HG03442 (cell line): ENCODE measurements around the gene DRGX.

Experiments
- ATAC-seq: cut with Tn5 transposase; IDR thresholded peaks from one replicate; pipeline ENCODE4 v1.9.1; 2021; ENCODE audit warnings: mild to moderate bottlenecking, moderate library complexity; ENCODE audit not compliant: unreplicated experiment

The DRGX gene

GRCh38 chr10:49408519-49409306 is 12.8 kb upstream of the DRGX start:
- ATAC-seq, result no peak

- ATAC-seq, result no peak
Observed at GRCh38 chr10:49407552-49408137, 11.8 kb upstream of the DRGX start.

GRCh38 chr10:49407151-49407550 is 11.3 kb upstream of the DRGX start:
- no peak for ATAC-seq

GRCh38 chr10:49404321-49404878 is 8.5 kb upstream of the DRGX start:
- ATAC-seq, result no peak

GRCh38 chr10:49403363-49403762 is 7.5 kb upstream of the DRGX start:
- no peak for ATAC-seq

GRCh38 chr10:49400365-49400764 is 4.5 kb upstream of the DRGX start:
- ATAC-seq, result no peak

DNA sequence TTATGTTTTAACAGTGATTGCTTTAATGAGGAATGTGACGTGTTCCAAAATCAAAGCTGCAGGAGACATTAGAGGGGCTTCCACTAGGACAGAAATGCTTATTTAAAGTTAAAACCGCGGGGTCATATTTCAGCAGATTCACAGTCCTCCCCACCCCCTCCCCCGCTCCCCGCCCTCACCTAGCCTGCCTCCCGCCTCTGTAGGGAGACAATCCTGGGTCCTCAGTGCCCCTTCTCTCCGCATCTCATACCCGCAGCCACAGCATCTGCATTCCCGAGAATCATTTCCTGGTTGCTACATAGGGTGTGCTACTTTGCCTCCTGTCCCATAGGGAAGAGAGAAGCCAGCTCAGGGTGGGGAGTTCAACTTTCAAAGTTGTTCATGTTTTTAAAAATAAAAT is 3.1 kb upstream of the DRGX start:
- ATAC-seq, result no peak

GRCh38 chr10:49398000-49398861 is 2.3 kb upstream of the DRGX start:
- no peak for ATAC-seq

GRCh38 chr10:49397036-49397999 is 1.4 kb upstream of the DRGX start:
- ATAC-seq, result no peak

- ATAC-seq, result no peak
Observed at GRCh38 chr10:49396666-49396999, 744 bp upstream of the DRGX start.

- ATAC-seq, result no peak
Observed at GRCh38 chr10:49394933-49395740, 752 bp downstream of the DRGX start.

GRCh38 chr10:49393757-49394156 is 2.1 kb downstream of the DRGX start:
- no peak for ATAC-seq

DNA sequence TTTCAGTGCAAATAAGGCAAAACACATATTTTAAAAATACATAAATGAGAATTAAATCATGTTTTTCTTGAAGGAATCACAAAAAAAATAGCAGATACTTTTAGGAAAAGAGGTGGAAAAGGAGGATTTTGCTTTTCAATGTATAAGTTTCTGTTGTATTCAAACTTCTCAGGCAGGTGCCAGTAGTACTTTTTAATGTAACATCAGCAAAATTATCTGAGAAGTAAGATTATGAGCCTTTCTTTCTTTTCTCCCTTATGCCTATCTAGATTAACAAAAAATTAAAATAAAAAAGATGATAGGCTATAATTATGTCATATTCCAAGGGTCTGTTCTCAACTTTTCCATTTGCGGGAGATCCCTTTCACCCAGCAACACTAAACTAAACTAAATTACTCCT is 2.6 kb downstream of the DRGX start:
- no peak for ATAC-seq

DNA sequence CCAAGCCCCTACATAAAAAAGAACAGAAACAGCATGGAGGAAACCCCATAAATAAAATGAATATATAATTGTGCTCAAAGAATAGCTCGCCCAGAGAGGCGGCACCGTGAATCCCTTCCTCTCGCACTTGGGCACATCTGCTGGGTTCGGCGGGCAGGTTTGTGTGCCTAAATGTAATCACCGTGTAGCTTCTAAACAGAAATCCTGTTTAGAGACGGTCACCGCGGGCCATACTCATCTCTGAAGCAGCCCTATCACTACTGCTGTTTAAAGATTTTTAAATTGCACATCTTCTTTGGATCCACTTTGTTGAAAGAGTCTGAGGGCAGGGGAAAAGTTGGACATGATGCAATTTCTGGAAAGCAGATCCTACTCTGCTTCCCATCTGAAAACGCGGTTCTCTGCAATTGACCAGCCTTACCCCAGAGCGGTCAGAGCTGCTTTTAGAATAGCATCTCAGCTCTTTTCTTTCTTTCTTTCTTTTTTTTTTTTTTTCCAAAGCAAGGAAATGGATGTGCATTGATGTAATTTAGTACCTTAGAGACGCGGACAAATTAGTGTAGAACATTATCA is 6.4 kb downstream of the DRGX start:
- no peak for ATAC-seq

DNA sequence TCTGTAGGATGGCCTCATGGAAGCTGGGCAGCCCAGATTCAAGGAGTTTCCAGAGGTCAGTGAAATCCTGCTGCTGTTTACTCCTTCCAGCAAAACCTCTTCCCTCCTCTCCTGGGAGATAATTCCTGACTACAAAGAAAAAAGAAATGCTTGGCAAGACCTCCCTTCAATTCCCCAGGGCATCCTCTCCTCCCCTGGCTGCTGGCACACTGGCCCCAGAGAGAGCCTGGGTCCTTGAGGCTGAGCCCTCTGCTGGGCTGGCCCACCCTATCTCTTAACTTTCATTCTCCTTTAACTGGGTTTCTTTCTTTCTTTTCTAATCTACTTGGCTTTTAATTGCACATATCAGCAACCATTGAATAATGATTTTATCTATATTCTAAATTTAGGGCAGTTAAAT is 7.7 kb downstream of the DRGX start:
- ATAC-seq, result no peak

DNA sequence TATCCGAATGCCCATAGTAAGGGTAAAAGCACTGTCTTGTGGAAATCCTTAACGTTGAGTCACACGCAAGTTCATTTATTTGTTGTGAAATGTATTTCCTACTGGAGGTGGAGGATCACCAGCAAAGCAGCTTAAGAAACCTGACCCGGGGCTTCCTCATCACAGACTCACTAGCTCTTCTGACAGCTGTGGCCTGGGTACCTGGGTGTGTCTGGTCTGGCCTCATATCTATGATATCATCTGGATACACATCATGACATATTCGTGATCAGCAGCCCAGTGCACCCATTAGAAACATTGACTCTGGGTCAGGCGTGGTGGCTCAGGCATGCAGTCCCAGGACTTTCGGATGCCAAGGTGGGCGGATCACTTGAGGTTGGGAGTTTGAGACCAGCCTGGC is 8.8 kb downstream of the DRGX start:
- no peak for ATAC-seq

DNA sequence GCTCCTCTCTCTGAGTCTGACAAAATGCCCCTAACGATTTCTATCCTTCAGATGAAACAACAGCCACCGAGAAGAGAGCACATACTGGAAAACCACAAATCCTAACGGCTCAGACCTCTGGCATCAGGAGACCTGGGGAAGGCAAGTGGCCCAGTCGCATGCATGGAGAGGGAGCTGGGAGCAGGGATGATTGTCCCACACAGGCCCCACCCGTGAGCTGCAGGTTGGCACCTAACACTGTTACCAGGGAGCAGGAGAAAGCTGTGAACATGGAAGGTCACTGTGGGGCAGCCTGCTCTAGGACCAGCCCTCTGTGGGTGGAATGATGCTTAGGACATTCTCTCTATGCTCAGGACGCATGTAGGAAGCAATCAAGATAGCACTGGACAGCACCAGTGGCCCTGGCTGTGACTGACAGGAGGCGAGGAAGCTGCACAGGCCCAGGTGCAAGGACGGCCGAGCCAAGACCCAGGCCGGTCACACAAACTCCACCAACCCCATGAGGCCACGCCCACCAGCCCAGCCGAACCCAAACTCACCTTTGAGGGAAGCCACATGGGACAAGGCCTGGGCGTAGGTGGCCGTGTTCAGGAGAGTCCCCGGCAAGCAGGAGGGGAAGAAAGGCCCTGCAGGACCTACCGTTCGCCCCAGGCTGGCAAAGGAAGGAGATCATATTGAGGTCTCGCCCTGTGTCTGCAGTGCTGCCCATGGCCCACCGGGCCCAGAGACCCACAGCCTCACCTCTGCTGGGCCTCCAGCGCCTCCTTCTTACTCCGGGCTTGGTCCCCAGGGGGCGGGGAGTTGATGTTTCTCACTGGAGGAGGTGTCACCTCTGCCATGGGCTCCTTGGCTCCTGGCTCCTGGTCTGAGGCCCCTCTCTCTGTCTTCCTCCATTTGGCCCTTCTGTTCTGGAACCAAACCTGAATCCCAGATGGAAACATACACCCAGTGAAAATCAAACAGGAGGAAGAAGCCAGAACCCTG is 9.7 kb downstream of the DRGX start:
- ATAC-seq, result no peak
